NCI-H526 treated with DMSO at 0.1 percent for 48 hours (cell line): ENCODE measurements around the gene FNDC1.
"Not testable (repeated sequence)": the region's sequence is repeated elsewhere in the genome, so short reads cannot be mapped to it uniquely, and the experiment has no call there.

Source experiments
- DNase-seq: peaks from one replicate; lab custom pipeline; 2025; lab: John Stamatoyannopoulos, UW

Gene FNDC1

GRCh38 chr6:159169193-159169555 is at the start of gene FNDC1:
Gene FNDC1, plus strand, starts transcription at chr6:159169400. Its CDS starts 197 bp downstream, at chr6:159169597.
- no peak for DNase-seq

- no peak for DNase-seq
Measured at GRCh38 chr6:159119791-159120190, 49.4 kb upstream of the FNDC1 start.

GRCh38 chr6:159121486-159121885 is 47.7 kb upstream of the FNDC1 start:
- DNase-seq, result no peak

GRCh38 chr6:159122453-159122852 is 46.7 kb upstream of the FNDC1 start:
- no peak for DNase-seq

GRCh38 chr6:159123831-159124230 is 45.4 kb upstream of the FNDC1 start:
- DNase-seq, result not testable (repeated sequence)

- DNase-seq, result no peak
Measured at GRCh38 chr6:159125014-159125609, 44.1 kb upstream of the FNDC1 start.

GRCh38 chr6:159125951-159126352 is 43.2 kb upstream of the FNDC1 start:
- DNase-seq, result no peak

- no peak for DNase-seq
Measured at GRCh38 chr6:159126590-159126989, 42.6 kb upstream of the FNDC1 start.

GRCh38 chr6:159127701-159128100 is 41.5 kb upstream of the FNDC1 start:
- DNase-seq, result no peak

- no peak for DNase-seq
Measured at GRCh38 chr6:159128978-159129377, 40.2 kb upstream of the FNDC1 start.

GRCh38 chr6:159130846-159131245 is 38.4 kb upstream of the FNDC1 start:
- no peak for DNase-seq

GRCh38 chr6:159131709-159132108 is 37.5 kb upstream of the FNDC1 start:
- DNase-seq, result no peak

- no peak for DNase-seq
Measured at GRCh38 chr6:159132664-159133063, 36.5 kb upstream of the FNDC1 start.

GRCh38 chr6:159134701-159135364 is 34.4 kb upstream of the FNDC1 start:
- DNase-seq, result peak; percentile 43

- no peak for DNase-seq
Measured at GRCh38 chr6:159137676-159138075, 31.5 kb upstream of the FNDC1 start.

GRCh38 chr6:159142531-159142930 is 26.7 kb upstream of the FNDC1 start:
- no peak for DNase-seq

- DNase-seq, result no peak
Measured at GRCh38 chr6:159148641-159149040, 20.6 kb upstream of the FNDC1 start.

- no peak for DNase-seq
Measured at GRCh38 chr6:159149641-159150040, 19.6 kb upstream of the FNDC1 start.

GRCh38 chr6:159151266-159151855 is 17.8 kb upstream of the FNDC1 start:
- no peak for DNase-seq

- DNase-seq, result no peak
Measured at GRCh38 chr6:159152041-159152440, 17.2 kb upstream of the FNDC1 start.

- no peak for DNase-seq
Measured at GRCh38 chr6:159152782-159153181, 16.4 kb upstream of the FNDC1 start.

- no peak for DNase-seq
Measured at GRCh38 chr6:159155679-159156078, 13.5 kb upstream of the FNDC1 start.

GRCh38 chr6:159156089-159156488 is 13.1 kb upstream of the FNDC1 start:
- DNase-seq, result no peak

GRCh38 chr6:159157431-159157830 is 11.8 kb upstream of the FNDC1 start:
- no peak for DNase-seq
